ENCODE data around the gene U2AF2. TPM values are rescaled to one million over a fixed set of nuclear protein-coding genes. Genes with fewer than 3 reads are reported as not detected.
A peak's percentile ranks its signal among the peaks of the same experiment; 100 is the strongest.

U2AF2 gene
- total RNA-seq, 2 donors from 2014 or later: 39.0 to 61.0 TPM

DNA sequence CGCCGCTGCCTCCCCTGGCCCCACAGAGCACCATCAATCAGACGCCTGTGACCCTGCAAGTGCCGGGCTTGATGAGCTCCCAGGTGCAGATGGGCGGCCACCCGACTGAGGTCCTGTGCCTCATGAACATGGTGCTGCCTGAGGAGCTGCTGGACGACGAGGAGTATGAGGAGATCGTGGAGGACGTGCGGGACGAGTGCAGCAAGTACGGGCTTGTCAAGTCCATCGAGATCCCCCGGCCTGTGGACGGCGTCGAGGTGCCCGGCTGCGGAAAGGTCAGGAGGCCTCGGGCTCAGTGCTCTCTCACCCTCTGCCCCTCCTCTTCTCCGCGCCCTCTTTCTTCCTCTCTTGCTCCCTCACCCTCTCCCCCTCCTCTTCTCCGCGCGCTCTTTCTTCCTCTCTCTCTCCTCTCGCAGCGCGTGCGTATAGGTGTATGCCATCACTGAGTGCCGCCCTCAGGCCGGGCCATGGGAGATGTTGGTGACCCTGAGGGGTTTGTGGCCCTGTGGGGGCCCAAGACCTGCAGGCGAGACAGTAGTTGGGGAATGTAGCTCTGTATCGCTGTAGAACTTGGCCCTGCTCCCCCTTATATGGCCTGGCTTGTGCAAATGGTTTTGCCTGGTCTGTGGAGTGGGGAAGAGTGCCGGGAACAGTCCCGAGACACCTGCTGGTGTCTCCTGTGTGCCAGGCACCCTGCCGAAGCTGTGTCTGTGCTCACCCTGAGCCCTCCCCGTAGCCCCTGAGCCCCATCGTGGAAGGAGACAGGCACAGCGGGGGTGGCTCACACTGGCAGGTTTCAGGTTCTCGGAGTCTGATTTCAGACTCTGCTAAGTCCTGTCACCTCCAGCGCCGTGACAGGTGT, 14.8 kb downstream of the U2AF2 start:
- Histone ChIP-seq H3K4me3 (no peak overlapping the region), H3K36me3 (peaks cover 68% of the 10 kb centered on the region), H3K4me1 (peaks cover 0 to 16% of the 10 kb centered on the region in 2 donors), H3K9me3 (no peaks in the 10 kb centered on the region), H3K27me3 (no peaks in the 10 kb centered on the region), H3K27ac (no peak overlapping the region)
- TF ChIP-seq, protein P1, sequence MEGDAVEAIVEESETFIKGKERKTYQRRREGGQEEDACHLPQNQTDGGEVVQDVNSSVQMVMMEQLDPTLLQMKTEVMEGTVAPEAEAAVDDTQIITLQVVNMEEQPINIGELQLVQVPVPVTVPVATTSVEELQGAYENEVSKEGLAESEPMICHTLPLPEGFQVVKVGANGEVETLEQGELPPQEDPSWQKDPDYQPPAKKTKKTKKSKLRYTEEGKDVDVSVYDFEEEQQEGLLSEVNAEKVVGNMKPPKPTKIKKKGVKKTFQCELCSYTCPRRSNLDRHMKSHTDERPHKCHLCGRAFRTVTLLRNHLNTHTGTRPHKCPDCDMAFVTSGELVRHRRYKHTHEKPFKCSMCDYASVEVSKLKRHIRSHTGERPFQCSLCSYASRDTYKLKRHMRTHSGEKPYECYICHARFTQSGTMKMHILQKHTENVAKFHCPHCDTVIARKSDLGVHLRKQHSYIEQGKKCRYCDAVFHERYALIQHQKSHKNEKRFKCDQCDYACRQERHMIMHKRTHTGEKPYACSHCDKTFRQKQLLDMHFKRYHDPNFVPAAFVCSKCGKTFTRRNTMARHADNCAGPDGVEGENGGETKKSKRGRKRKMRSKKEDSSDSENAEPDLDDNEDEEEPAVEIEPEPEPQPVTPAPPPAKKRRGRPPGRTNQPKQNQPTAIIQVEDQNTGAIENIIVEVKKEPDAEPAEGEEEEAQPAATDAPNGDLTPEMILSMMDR (IDR thresholded peaks at IDR 0.05): no peak
- no peak for DNase-seq (ENCODE audit: low spot score)

DNA sequence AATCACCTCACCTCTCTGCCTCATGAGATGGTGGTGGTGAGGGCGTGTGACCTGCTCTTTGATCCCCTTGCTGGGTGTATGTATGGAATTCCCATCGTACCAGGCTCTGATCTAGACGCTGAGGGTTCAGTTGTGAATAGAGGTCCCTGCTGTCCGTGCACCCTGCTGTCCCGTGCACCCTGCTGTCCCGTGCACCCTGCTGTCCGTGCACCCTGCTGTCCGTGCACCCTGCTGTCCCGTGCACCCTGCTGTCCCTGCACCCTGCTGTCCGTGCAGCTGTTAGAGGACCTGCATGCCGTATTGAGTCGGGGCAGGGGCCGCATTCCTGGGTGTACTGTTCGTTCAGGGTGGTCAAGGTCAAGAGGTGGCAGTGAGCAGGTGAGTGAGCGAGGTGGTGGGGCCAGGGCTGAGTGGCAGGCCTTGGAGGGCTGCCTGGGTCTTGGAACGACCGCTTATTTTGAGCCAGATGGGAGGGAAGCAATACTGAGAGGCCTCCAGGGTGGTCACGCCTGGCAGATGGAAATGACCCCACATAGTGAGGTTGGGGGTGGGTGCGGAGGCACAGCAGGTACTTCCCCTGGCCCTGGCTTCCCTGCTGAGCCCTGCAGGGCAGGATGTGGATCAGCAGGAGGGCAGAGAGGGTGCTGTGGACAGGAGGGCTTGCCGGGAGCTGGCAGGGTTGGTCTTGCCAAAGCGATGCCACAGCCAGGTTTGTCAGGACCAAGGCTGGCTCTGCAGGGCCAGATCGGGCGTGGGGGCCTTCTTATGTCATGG, 15.6 kb downstream of the U2AF2 start:
- H3K27me3 ChIP-seq: no peaks in the 10 kb centered on the region
- H3K4me3 ChIP-seq: no peak overlapping the region
- peaks cover 0 to 18% of the 10 kb centered on the region in 2 donors for H3K4me1 ChIP-seq
- TF ChIP-seq, protein P1 (IDR thresholded peaks at IDR 0.05): no peak
- H3K36me3 ChIP-seq: peaks cover 67% of the 10 kb centered on the region
- DNase-seq (ENCODE audit: low spot score): peak; percentile 68
- no peak overlapping the region for H3K27ac ChIP-seq
- no peaks in the 10 kb centered on the region for H3K9me3 ChIP-seq

DNA sequence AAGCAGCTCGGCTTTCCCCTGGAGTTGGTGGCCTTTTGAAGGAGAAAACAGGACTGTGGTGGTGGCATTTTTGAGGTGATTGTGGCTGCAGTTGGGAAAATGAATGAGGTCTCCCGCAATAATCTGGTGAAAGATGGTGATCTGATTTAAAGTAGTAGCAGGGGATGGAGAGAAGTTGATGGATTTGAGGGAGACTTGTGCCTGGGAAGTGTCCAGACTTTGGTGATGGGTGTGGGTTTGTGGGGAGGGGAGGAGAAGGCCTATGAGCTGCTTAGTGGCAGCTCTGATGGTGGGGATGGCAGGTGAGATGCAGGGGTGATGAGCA, 16.2 kb downstream of the U2AF2 start:
- H3K9me3 ChIP-seq: no peaks in the 10 kb centered on the region
- peaks cover 0 to 22% of the 10 kb centered on the region in 2 donors for H3K4me1 ChIP-seq
- no peak overlapping the region for H3K4me3 ChIP-seq
- TF ChIP-seq, protein P1 (IDR thresholded peaks at IDR 0.05): no peak
- H3K36me3 ChIP-seq: peaks cover 61% of the 10 kb centered on the region
- H3K27me3 ChIP-seq: no peaks in the 10 kb centered on the region
- no peak for DNase-seq (ENCODE audit: low spot score)
- H3K27ac ChIP-seq: no peak overlapping the region

DNA sequence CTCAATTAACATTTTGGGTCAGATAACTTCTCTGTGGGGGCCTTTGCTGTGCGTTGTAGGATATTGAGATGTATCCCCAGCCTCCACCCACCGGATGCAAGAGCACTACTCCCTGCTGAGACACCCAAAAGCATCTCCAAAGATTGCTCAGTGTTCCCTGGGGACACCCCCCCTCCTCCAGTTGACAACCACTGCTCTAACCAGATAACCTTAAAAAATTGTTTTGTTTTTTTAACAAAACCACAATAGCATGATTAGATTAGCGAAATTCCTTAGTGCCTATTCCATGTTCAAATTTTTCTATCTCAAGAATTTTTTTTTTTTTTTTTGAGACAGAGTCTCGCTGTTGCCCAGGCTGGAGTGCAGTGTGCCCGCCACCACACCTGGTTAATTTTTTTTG, 17.6 kb downstream of the U2AF2 start:
- no peak overlapping the region for H3K4me3 ChIP-seq
- H3K9me3 ChIP-seq: no peaks in the 10 kb centered on the region
- peaks cover 47% of the 10 kb centered on the region for H3K36me3 ChIP-seq
- no peaks in the 10 kb centered on the region for H3K27me3 ChIP-seq
- TF ChIP-seq, protein P1 (IDR thresholded peaks at IDR 0.05): no peak
- no peak for DNase-seq (ENCODE audit: low spot score)
- H3K4me1 ChIP-seq: peaks cover 0 to 36% of the 10 kb centered on the region in 2 donors
- no peak overlapping the region for H3K27ac ChIP-seq

DNA sequence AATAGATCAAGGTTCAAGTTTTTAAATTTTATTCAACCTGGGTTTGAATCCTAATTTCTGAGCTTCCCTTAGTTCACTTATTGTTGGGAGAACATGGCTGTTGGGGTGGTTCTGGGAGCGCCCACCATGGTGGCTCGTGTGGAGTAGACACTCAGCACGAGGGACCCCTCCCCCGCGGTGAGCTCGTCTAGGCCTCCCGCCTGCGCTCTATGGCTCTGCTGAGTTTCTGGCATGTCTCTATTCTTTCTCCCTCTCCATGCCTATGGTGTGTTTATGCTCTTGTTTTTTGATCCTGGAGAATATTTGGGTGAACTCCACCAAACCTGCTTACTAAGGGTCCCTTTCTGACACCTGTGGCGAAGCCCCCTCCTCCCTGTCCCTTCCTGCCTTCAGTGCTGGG, 18.6 kb downstream of the U2AF2 start:
- H3K27me3 ChIP-seq: no peaks in the 10 kb centered on the region
- TF ChIP-seq, protein P1 (IDR thresholded peaks at IDR 0.05): no peak
- H3K4me3 ChIP-seq: no peak overlapping the region
- no peaks in the 10 kb centered on the region for H3K9me3 ChIP-seq
- peaks cover 40% of the 10 kb centered on the region for H3K36me3 ChIP-seq
- H3K27ac ChIP-seq: no peak overlapping the region
- no peak for DNase-seq (ENCODE audit: low spot score)
- H3K4me1 ChIP-seq: peaks cover 0 to 47% of the 10 kb centered on the region in 2 donors

Measured in right atrium auricular region (tissue), 2 donors.